ENCODE measurements around the gene RACK1. TPM values are rescaled to one million over a fixed set of nuclear protein-coding genes. Genes with fewer than 3 reads are reported as not detected.

Gene RACK1
- total RNA-seq, 4 donors from 2014 or later: 1,300 to 1,812 (median 1,580) TPM

DNA sequence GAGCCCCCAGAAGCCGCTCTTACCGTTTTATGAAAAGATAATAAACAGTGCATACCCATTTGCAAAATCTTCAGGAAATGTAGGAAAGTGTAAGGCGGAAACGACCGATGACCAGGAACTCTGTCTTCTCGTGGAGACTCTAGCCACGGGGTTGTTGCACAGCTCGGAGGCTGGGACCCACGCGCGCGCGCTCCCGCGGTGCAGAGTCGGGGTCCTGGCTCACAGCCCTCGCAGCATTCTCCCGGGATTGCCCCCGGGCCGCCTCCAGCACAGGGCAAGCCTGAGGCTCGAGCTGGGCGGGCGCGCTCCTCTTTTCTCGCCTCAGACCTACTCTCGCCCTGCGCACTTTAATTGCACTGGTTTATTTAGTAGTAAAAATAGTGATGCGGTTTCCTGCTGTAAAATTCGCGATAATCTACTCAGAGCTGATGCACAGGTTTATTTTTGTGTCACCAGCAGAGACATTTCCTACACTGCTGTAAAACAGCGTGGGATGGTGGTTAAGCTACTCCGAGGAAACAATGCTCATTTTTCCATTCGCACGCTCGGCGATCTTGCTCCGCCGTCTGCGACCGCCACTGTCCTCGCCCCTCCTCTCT lies 54.2 kb downstream of the RACK1 start:
- Histone ChIP-seq H3K9me3 (no peaks in the 10 kb centered on the region), H3K27me3 (no peaks in the 10 kb centered on the region), H3K4me1 (peaks cover 0 to 57% (median 6%) of the 10 kb centered on the region in 3 donors), H3K27ac (peak overlapping the region in 3 of 4 donors; percentile 92 to 96 (median 93)), H3K36me3 (no peaks in the 10 kb centered on the region), H3K4me3 (peak overlapping the region; percentile 82 to 90)
- ATAC-seq: no peak
- WGBS, 2 donors (ENCODE audit: low coverage in 1 of 2): 0 to 2% methylated on average over 7 to 24 of the region's 41 CpGs
- TF ChIP-seq, protein P1, sequence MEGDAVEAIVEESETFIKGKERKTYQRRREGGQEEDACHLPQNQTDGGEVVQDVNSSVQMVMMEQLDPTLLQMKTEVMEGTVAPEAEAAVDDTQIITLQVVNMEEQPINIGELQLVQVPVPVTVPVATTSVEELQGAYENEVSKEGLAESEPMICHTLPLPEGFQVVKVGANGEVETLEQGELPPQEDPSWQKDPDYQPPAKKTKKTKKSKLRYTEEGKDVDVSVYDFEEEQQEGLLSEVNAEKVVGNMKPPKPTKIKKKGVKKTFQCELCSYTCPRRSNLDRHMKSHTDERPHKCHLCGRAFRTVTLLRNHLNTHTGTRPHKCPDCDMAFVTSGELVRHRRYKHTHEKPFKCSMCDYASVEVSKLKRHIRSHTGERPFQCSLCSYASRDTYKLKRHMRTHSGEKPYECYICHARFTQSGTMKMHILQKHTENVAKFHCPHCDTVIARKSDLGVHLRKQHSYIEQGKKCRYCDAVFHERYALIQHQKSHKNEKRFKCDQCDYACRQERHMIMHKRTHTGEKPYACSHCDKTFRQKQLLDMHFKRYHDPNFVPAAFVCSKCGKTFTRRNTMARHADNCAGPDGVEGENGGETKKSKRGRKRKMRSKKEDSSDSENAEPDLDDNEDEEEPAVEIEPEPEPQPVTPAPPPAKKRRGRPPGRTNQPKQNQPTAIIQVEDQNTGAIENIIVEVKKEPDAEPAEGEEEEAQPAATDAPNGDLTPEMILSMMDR (IDR thresholded peaks at IDR 0.05): no peak
- TF ChIP-seq POLR2AphosphoS5 (IDR thresholded peaks at IDR 0.05): no peak
- TF ChIP-seq EP300 (IDR thresholded peaks at IDR 0.05): no peak
- no peak for TF ChIP-seq POLR2A (IDR thresholded peaks at IDR 0.05)

DNA sequence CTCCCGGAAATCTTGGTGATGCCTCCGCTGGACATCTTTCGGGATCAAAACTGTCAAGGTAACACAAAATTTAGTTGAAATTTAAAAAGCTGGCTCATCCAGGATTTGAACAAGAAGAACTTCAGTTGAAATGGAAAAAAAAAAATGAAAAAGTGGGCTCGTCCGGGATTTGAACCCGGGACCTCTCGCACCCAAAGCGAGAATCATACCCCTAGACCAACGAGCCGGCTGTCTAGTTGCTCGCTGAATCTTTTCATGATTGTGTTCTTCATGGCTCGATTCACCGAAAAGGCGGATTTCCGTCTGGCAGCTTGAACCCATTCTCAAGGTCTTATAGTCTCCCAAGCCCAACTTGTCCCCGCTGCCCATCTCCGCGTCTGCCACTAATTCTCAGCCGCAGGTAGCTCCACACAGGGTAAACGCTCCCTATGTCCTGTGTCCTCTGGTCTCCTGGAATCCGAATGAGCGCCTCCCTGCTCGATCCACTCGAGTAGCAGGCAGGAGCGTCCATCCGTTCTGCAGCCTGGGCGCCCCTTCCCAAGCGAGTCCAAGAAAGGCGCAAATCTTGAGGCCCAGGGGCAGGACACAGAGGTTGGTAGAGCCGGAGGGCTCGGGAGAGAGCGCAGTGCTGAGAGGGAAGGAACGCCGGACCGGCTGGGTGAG lies 54.9 kb downstream of the RACK1 start:
- peak overlapping the region; percentile 82 to 90 for H3K4me3 ChIP-seq
- H3K27me3 ChIP-seq: no peaks in the 10 kb centered on the region
- 0% methylated on average over 18 to 24 of the region's 35 CpGs for WGBS, 2 donors (ENCODE audit: low coverage in 1 of 2)
- no peaks in the 10 kb centered on the region for H3K9me3 ChIP-seq
- peaks cover 0 to 63% (median 6%) of the 10 kb centered on the region in 3 donors for H3K4me1 ChIP-seq
- peak; percentile 20 for ATAC-seq
- H3K36me3 ChIP-seq: no peaks in the 10 kb centered on the region
- TF ChIP-seq POLR2A (IDR thresholded peaks at IDR 0.05) (no peak), POLR2AphosphoS5 (IDR thresholded peaks at IDR 0.05) (peak; percentile 42)
- H3K27ac ChIP-seq: peak overlapping the region; percentile 63 to 96 (median 92)

DNA sequence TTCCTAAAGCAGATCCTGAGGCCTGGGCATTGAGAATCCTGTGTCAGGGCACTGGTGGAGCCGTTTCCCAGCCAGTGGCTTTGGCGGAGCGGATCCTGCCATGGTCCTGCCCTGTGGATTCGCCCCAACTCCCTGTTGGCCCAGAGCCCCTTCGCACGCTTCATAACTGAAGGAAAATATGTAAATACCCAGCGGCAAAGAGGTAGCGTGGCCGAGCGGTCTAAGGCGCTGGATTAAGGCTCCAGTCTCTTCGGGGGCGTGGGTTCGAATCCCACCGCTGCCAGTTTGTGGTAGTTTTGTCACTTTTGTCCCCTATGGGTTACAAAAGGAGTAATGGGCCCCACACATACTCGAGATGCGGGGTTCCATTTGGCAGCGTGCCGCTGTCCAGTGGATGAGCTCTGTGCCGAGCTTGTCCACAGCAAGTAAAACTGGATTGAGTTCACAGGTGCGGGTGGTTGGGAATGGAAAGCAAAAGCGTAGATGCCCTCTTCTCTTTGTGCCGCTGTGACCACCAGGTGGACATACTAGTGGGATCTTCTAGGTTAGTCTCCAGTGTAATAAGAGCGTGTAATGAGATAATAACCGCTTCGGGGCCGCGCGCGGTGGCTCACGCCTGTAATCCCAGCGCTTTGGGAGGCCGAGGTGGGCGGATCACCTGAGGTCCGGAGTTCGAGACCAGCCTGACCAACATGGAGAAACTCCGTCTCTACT lies 56.0 kb downstream of the RACK1 start:
- peak overlapping the region; percentile 82 to 90 for H3K4me3 ChIP-seq
- ATAC-seq: peak; percentile 32
- TF ChIP-seq, protein P1 (IDR thresholded peaks at IDR 0.05): peak in 3 of 4 experiments; percentile 18 to 30 (median 21)
- TF ChIP-seq POLR2A (IDR thresholded peaks at IDR 0.05): no peak
- TF ChIP-seq POLR2AphosphoS5 (IDR thresholded peaks at IDR 0.05): peak; percentile 60
- TF ChIP-seq EP300 (IDR thresholded peaks at IDR 0.05): no peak
- H3K9me3 ChIP-seq: no peaks in the 10 kb centered on the region
- 3% methylated on average over 5 to 20 of the region's 37 CpGs for WGBS, 2 donors (ENCODE audit: low coverage in 1 of 2)
- H3K27me3 ChIP-seq: no peaks in the 10 kb centered on the region
- H3K4me1 ChIP-seq: peaks cover 0 to 59% (median 4%) of the 10 kb centered on the region in 3 donors
- H3K27ac ChIP-seq: peak overlapping the region; percentile 63 to 96 (median 92)
- H3K36me3 ChIP-seq: no peaks in the 10 kb centered on the region

DNA sequence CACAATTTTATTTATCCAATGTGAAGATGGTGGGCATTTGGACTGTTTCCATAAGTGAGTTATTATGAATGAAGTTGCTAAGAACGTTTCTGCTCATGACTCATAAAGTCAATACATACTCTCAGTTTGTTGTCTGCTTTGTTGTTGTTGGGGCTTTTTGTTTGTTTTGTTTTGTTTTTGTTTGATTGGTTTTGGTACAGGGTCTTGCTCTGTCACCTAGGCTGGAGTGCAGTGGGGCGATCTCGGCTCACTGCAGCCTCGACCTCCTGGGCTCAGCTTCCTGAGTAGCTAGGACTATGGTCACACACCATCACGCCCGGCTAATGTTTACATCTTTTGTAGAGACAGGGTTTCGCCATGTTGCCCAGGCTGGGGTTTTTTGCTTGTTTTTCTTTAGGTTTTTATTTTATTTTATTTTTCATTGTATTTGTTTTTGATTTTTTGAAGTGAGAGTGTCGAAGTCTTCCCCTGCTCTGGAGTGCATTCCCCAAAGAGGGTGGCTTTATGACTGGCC lies 56.7 kb downstream of the RACK1 start:
- H3K27ac ChIP-seq: peak overlapping the region in 3 of 4 donors; percentile 92 to 96 (median 93)
- H3K9me3 ChIP-seq: no peaks in the 10 kb centered on the region
- TF ChIP-seq POLR2A (IDR thresholded peaks at IDR 0.05): no peak
- TF ChIP-seq, protein P1 (IDR thresholded peaks at IDR 0.05): no peak
- no peak for TF ChIP-seq EP300 (IDR thresholded peaks at IDR 0.05)
- TF ChIP-seq POLR2AphosphoS5 (IDR thresholded peaks at IDR 0.05): no peak
- H3K4me3 ChIP-seq: peak overlapping the region in 1 of 2 donors; percentile 82
- no peaks in the 10 kb centered on the region for H3K27me3 ChIP-seq
- ATAC-seq: no peak
- WGBS, 2 donors (ENCODE audit: low coverage in 1 of 2): 29 to 47% methylated on average over 3 to 8 of the region's 8 CpGs
- H3K4me1 ChIP-seq: peaks cover 0 to 56% (median 0%) of the 10 kb centered on the region in 3 donors
- H3K36me3 ChIP-seq: no peaks in the 10 kb centered on the region

Small RNA genes within 50 kb of the gene (small RNA-seq; reads per million reads assigned to genes)
- gene MIR4638: 0 reads per million in 4 donors
- 0 reads per million in 4 donors for gene SNORD95
- gene SNORD96A: 0 reads per million in 4 donors

Other genes with a start within 250 kb of the RACK1 start
- gene BTNL9, start 203.6 kb downstream of the RACK1 start, total RNA-seq: 10 to 100 TPM in 3 of 4 donors, 1 to 10 TPM in 1; 7.5 to 18.6 (median 15.0) TPM
- under 1 TPM in 1 of 4 donors, not detected in 3; 0.12 TPM for gene OR2V1, start 112.7 kb downstream of the RACK1 start, total RNA-seq
- gene OR2V2, start 96.3 kb downstream of the RACK1 start, total RNA-seq: under 1 TPM in 1 of 4 donors, not detected in 3; 0.08 TPM
- 10 to 100 TPM in 1 of 4 donors, 1 to 10 TPM in 3; 3.0 to 11.0 (median 4.7) TPM for gene TRIM7, start 38.7 kb downstream of the RACK1 start, total RNA-seq
- gene TRIM41, start 20.6 kb downstream of the RACK1 start, total RNA-seq: 10 to 100 TPM in 3 of 4 donors, 1 to 10 TPM in 1; 9.7 to 17.6 (median 12.1) TPM
- gene TRIM52, start 17.2 kb upstream of the RACK1 start, total RNA-seq: 10 to 100 TPM; 15.9 to 34.7 (median 22.2) TPM
- gene OR4F3, start 123.4 kb upstream of the RACK1 start, total RNA-seq: under 1 TPM in 1 of 4 donors, not detected in 3; 0.62 TPM